HepG2 (cell line): ENCODE results near the gene RUNX2. TPM values are rescaled to one million over a fixed set of nuclear protein-coding genes. Genes with fewer than 3 reads are reported as not detected.

Experiments
- ATAC-seq: fragments of 200-7000 bp; cut with Tn5 transposase; 3 replicates; pipeline ENCODE4 v1.9.1; 2020; ENCODE audit warnings: mild to moderate bottlenecking, moderate library complexity
- BruUV-seq: library from RNA; stranded (reverse); fragments of 400-500 nt; replicated peaks from 2 replicates; lab custom pipeline; 2021; lab: Mats Ljungman, UMichigan
- CTCF ChIA-PET: fragments of 300-600 bp; formaldehyde crosslinking; extraction: SDS; loops from one replicate; lab custom pipeline; 2021; ENCODE audit warnings: low total read pairs, inconsistent platforms, low intra/inter-chr PET ratio; lab: Yijun Ruan, JAX
- POLR2A ChIA-PET: fragments of 350-600 bp; sonication (Branson Sonifier 250); formaldehyde crosslinking; loops from one replicate; lab custom pipeline; 2020; ENCODE audit warnings: antibody characterized with exemption, inconsistent platforms; lab: Yijun Ruan, JAX
- DNase-seq: peaks from one replicate; pipeline ENCODE4 v3.0.0-alpha.2; 2015; ENCODE audit warnings: low spot score
- FAIRE-seq: peaks from 3 replicates; lab custom pipeline; 2011; peaks lifted over from hg19 to GRCh38; lab: Jason Lieb, UNC
- H2AFZ ChIP-seq: one replicate; pipeline ENCODE4 v1.6.1; 2011; ENCODE audit warnings: low read length, inconsistent platforms
- H3K27ac ChIP-seq: fragments of 300-600 bp; 3 replicates; pipeline ENCODE4 v1.8.0; 2011; ENCODE audit warnings: mixed run types, mild to moderate bottlenecking, mixed read lengths, low read length, inconsistent platforms; ENCODE audit not compliant: insufficient read depth; ENCODE audit errors: extremely low read length
- H3K27me3 ChIP-seq, 2 experiments: fragments of 200-600 bp in 1 of 2; 2 replicates in 1 of 2; 3 replicates in 1 of 2; pipeline versions ENCODE4 v1.6.0 to v1.8.0; 2011; ENCODE audit warnings: low read length in 2 of 2, mild to moderate bottlenecking in 2 of 2, moderate library complexity in 2 of 2, inconsistent platforms in 1 of 2; ENCODE audit not compliant: insufficient read depth in 2 of 2, control insufficient read depth in 1 of 2
- H3K36me3 ChIP-seq, 2 experiments: fragments of 200-600 bp in 1 of 2; replicated peaks in 1 of 2; 2 replicates in 1 of 2; 3 replicates in 1 of 2; pipeline versions ENCODE4 v1.5.1 to v1.8.0; 2011; ENCODE audit warnings: low read length in 2 of 2, inconsistent platforms in 1 of 2; ENCODE audit not compliant: insufficient read depth in 2 of 2, control insufficient read depth in 1 of 2
- H3K4me1 ChIP-seq: 2 replicates; pipeline ENCODE4 v1.5.1; 2012; ENCODE audit warnings: low read length, inconsistent platforms; ENCODE audit not compliant: insufficient read depth
- H3K4me2 ChIP-seq: 2 replicates; pipeline ENCODE4 v1.6.0; 2011; ENCODE audit warnings: low read depth, low read length, inconsistent platforms
- H3K4me3 ChIP-seq, 3 experiments: fragments of 200-600 bp in 1 of 3; sonication (generic), shearing (Covaris generic) in 1 of 3; replicated peaks in 1 of 3; 2 replicates each; pipeline ENCODE4 v1.5.1; 2011 to 2016; ENCODE audit warnings: low read length in 3 of 3, inconsistent platforms in 2 of 3, low read depth in 2 of 3, mild to moderate bottlenecking in 2 of 3, control low read depth in 1 of 3, mixed read lengths in 1 of 3; ENCODE audit not compliant: insufficient read depth in 1 of 3
- H3K79me2 ChIP-seq: one replicate; pipeline ENCODE4 v1.6.1; 2011; ENCODE audit warnings: low read length, inconsistent platforms; ENCODE audit not compliant: insufficient read depth
- H3K9ac ChIP-seq: 2 replicates; pipeline ENCODE4 v1.6.0; 2011; ENCODE audit warnings: mild to moderate bottlenecking, low read depth, low read length, inconsistent platforms; ENCODE audit not compliant: insufficient read depth
- H3K9me3 ChIP-seq: 2 replicates; pipeline ENCODE4 v1.5.1; 2012; ENCODE audit warnings: mild to moderate bottlenecking, low read length
- H4K20me1 ChIP-seq: 2 replicates; pipeline ENCODE4 v1.6.0; 2011; ENCODE audit warnings: inconsistent platforms, mild to moderate bottlenecking, low read length, moderate library complexity; ENCODE audit not compliant: insufficient read depth
- CEBPG ChIP-seq: IDR thresholded peaks from 2 replicates; pipeline ENCODE4 v1.6.1; 2016
- FOXJ3 ChIP-seq: sonication (generic); formaldehyde crosslinking; IDR thresholded peaks from 2 replicates; pipeline ENCODE4 v1.4.0; 2020; ENCODE audit warnings: missing genetic modification reagents, mild to moderate bottlenecking, borderline replicate concordance
- IRF2 ChIP-seq: IDR thresholded peaks from 2 replicates; pipeline ENCODE4 v1.6.1; 2018; ENCODE audit warnings: missing genetic modification reagents, missing compliant biosample characterization
- KDM5A ChIP-seq: fragments of 200-600 bp; sonication (generic); IDR thresholded peaks from 2 replicates; pipeline ENCODE4 v1.7.0; 2018; ENCODE audit warnings: antibody characterized with exemption, mild to moderate bottlenecking, low read length, borderline replicate concordance
- TARDBP ChIP-seq: sonication (generic); formaldehyde crosslinking; IDR thresholded peaks from 2 replicates; pipeline ENCODE4 v1.8.0; 2022; ENCODE audit warnings: mild to moderate bottlenecking, missing genetic modification reagents
- THYN1 ChIP-seq: sonication (generic); formaldehyde crosslinking; IDR thresholded peaks from 2 replicates; pipeline ENCODE4 v1.8.1; 2023; ENCODE audit warnings: low read depth, mild to moderate bottlenecking, moderate library complexity, missing genetic modification reagents, borderline replicate concordance
- TOE1 ChIP-seq: sonication (generic); formaldehyde crosslinking; IDR thresholded peaks from 2 replicates; pipeline ENCODE4 v1.4.0; 2020; ENCODE audit warnings: mild to moderate bottlenecking, missing genetic modification reagents
- ZNF317 ChIP-seq: sonication (generic); formaldehyde crosslinking; IDR thresholded peaks from 2 replicates; pipeline ENCODE4 v1.5.0; 2020; ENCODE audit warnings: mild to moderate bottlenecking, missing genetic modification reagents
- ZNF746 ChIP-seq: sonication (generic); formaldehyde crosslinking; IDR thresholded peaks from 2 replicates; pipeline ENCODE4 v1.8.0; 2022; ENCODE audit warnings: mild to moderate bottlenecking, missing genetic modification reagents
- WGBS: methylation state at CpG from one replicate; pipeline ENCODE4 v1.1.6; 2017; ENCODE audit warnings: low lambda C conversion rate; 5-methylcytosine and 5-hydroxymethylcytosine counted together
- in situ Hi-C: cut with HindIII; loops from 2 replicates; pipeline ENCODE4 v1.10.0; 2017; ENCODE audit warnings: low pct_unique_long_range_greater_than_20kb; ENCODE audit not compliant: extremely low pct_ligation_motif_present
- intact Hi-C: fragments of 100-400 bp; cut with micrococcal nuclease; formaldehyde crosslinking; loops from one replicate; pipeline ENCODE4 v1.10.0; 2022; ENCODE audit not compliant: unreplicated experiment
- polyA plus RNA-seq, 8 experiments: library from polyadenylated mRNA; depleted of rRNA in 3 of 8; stranded (reverse) in 7 of 8; unstranded in 1 of 8; fragments of >200 nt; fragmentation: Illumina TruSeq in 4 of 8; extraction: Trizol in 4 of 8; gene quantifications; 2 replicates each; pipeline versions ENCODE4 v1.2.1 to v1.2.3, GENCODE V29; 2011 to 2016; ENCODE audit warnings: low read depth in 4 of 8, missing spikeins in 1 of 8, mixed read lengths in 1 of 8; ENCODE audit not compliant: insufficient read depth in 1 of 8
- total RNA-seq, 5 experiments: library from RNA; depleted of rRNA; stranded (reverse); fragments of >200 nt; fragmentation: Illumina TruSeq; extraction: Trizol; gene quantifications; 2 replicates each; pipeline ENCODE4 v1.2.3, GENCODE V29; 2016; ENCODE audit warnings: low read depth in 1 of 5
- TF ChIP-seq, protein P1 (sequence below): sonication (generic); formaldehyde crosslinking; IDR thresholded peaks from 2 replicates; pipeline ENCODE4 v1.4.0; 2020; ENCODE audit warnings: missing genetic modification reagents

RUNX2 gene
- total and polyA plus RNA-seq, 2 of the 13 experiments (the other 11 are each of a cell fraction or from before 2014, with no cell fraction given): not detected

DNA sequence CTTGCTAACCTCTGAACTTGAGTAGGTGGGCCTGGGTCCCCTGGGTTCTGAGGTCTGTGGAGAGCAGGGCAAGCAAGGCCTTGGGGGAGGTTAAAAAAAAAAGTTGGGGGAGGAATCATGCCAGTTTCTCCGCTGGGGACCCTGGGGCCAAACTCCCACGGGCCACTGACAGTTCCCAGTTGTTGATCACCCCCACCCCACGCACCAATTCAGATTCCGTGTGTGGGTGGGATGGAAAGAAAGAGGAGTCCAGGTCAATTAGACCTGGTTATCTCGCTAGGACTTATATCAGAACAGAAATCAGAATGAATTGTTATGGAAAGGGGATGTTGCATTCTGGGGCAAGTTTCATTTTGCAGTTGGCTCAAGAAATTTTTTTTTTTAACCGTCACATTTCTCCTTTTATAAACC is 96.3 kb downstream of the RUNX2 start:
- no TSS peak for BruUV-seq
- ChIA-PET CTCF (no interaction called here), POLR2A (no interaction called here)
- H3K79me2 ChIP-seq: no peaks in the 10 kb centered on the region
- no peak for TF ChIP-seq ZNF746
- no peak for TF ChIP-seq KDM5A
- TF ChIP-seq, protein P1, sequence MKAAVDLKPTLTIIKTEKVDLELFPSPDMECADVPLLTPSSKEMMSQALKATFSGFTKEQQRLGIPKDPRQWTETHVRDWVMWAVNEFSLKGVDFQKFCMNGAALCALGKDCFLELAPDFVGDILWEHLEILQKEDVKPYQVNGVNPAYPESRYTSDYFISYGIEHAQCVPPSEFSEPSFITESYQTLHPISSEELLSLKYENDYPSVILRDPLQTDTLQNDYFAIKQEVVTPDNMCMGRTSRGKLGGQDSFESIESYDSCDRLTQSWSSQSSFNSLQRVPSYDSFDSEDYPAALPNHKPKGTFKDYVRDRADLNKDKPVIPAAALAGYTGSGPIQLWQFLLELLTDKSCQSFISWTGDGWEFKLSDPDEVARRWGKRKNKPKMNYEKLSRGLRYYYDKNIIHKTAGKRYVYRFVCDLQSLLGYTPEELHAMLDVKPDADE (CRISPR knock-in tag): no peak
- no peak for TF ChIP-seq ZNF317 (CRISPR knock-in tag)
- TF ChIP-seq IRF2 (CRISPR knock-in tag): no peak
- TF ChIP-seq TOE1 (CRISPR knock-in tag): no peak
- TF ChIP-seq THYN1 (CRISPR knock-in tag): no peak
- no peak for TF ChIP-seq CEBPG (CRISPR knock-in tag)
- no peak for TF ChIP-seq TARDBP
- no peak for TF ChIP-seq FOXJ3 (CRISPR knock-in tag)
- no peak overlapping the region for H2AFZ ChIP-seq
- H3K4me2 ChIP-seq: no peak overlapping the region
- no peaks in the 10 kb centered on the region for H3K36me3 ChIP-seq
- FAIRE-seq: no peak
- H3K9ac ChIP-seq: no peak overlapping the region
- peaks cover 21% of the 10 kb centered on the region for H3K4me1 ChIP-seq
- H3K4me3 ChIP-seq: no peak overlapping the region
- in situ Hi-C loops: loop anchor here (5.0 kb wide), 1 partner anchor 767 kb away; no protein-coding TSS in a partner anchor
- H3K9me3 ChIP-seq: no peaks in the 10 kb centered on the region
- H3K27ac ChIP-seq: no peak overlapping the region
- ATAC-seq: no peak
- H3K27me3 ChIP-seq: peaks cover 20 to 50% of the 10 kb centered on the region in 2 experiments
- WGBS: 65% methylated on average over 6 of the region's 6 CpGs
- no peaks in the 10 kb centered on the region for H4K20me1 ChIP-seq
- DNase-seq: no peak
- intact Hi-C loops: loop anchor here (5.0 kb wide), 1 partner anchor 288 kb away; no protein-coding TSS in a partner anchor
